Stimulated activated CD4-positive, alpha-beta T cell treated with anti-CD3 and anti-CD28 coated beads, Interleukin-1b, Interleukin-23, amount 100 ng/mL, for 24 hours (primary cell): ENCODE results near the gene FBXL13.

Experiments
- DNase-seq, 4 experiments: peaks; one replicate each; pipeline ENCODE4 v3.0.0-alpha.2; 2020; ENCODE audit warnings: low read depth in 4 of 4, low spot score in 1 of 4

Gene FBXL13

DNA sequence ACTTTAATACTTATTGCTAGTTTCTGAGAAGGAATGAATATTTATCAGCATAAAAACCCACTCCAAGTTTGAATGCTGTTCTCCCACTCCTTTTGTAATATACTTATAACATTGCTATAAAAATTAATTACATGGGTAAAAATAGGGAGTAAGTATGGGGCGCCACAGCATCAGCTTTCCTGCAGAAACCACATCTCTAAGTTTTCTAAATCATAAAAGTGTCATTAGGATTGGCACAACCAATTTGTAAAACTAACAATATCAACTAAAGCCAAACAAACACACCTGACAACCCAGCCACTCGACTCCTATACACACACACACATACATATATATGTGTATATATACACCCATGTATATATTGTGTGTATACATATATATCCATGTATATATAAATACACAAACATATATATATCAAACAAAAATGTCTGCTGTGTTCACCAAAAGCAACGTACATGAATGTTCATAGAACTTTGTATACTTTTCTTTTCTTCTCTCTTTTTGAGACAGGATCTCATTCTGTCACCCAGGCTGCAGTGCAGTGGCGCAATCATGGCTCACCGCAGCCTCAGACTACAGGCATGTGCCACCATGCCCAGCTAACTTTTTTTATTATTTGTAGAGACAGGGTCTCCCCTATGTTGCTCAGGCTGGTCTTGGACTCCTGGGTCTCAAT is 176.6 kb downstream of the FBXL13 start:
- no peak for DNase-seq

DNA sequence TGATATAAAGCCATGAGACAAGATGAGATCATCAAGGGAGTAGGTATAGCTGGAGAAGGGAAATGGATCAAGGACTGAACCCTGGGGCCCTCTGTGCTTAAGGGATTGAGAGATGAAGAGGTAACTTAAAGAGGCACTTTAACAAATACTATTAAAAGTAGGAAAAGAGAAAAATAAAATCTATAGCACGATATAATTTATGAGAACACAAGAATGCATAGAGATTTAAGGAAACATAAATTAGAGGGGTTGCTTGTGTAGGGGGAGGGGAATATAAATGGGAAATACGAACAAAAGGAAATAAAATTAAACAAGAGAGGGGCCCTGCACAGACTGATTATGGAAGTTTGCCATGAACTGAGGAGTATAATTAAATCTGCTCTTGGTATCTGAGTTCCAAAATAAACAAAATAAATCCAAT is 177.4 kb downstream of the FBXL13 start:
- DNase-seq, result no peak

DNA sequence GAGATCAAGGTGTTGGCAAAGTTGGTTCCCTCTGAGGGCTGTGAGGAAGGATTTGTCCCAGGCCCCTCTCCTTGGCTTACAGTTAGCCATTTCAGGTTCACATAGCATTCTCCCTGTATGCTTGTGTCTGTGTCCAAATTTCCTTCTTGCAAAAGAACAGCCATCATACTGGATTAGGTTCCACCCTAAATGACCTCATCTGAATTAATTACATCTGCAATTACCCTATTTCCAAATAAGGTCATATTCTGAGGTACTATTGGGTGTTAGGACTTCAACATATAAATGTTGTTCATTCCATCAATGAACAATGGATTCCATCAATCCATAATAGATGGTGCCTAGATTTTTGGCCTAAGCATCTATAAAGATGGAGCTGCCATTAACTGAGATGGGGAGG is 178.0 kb downstream of the FBXL13 start:
- DNase-seq, result no peak

- DNase-seq, result no peak
These were observed 179.0 kb downstream of the FBXL13 start for GRCh38 chr7:102895602-102896001.

DNA sequence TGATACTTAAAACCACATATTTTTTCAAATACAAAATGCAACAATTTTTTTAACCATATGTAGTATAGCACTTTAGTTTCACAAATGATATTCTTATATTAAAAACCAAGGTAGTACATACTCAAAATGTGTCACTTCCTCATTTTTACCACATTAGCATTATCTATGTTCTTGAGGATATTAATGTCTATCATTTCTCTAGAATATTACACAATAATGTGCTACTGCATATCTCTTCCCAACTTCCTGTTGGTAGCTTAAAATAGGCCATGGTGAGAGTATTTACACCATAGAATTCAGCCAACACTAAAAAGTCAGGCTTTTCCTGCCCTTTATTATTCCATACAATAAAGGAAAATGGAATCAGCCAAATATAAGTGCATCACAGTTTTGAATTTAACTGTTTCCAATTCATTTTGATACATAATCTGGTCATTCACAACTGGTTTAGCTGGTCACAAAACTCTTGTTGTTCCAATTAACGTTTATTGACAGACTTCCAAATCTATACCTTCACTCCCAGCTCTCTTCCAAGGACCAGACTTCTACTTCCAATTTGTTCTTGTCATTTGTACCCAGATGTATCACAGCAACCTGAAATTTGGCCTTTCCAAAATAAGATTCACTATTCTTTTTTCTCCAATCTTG is 181.8 kb downstream of the FBXL13 start:
- DNase-seq, result no peak

GRCh38 chr7:102891693-102892261 is 182.8 kb downstream of the FBXL13 start:
- no peak for DNase-seq

GRCh38 chr7:102890971-102891692 is 183.5 kb downstream of the FBXL13 start:
- no peak for DNase-seq

GRCh38 chr7:102890292-102890970 is 184.2 kb downstream of the FBXL13 start:
- no peak for DNase-seq

DNA sequence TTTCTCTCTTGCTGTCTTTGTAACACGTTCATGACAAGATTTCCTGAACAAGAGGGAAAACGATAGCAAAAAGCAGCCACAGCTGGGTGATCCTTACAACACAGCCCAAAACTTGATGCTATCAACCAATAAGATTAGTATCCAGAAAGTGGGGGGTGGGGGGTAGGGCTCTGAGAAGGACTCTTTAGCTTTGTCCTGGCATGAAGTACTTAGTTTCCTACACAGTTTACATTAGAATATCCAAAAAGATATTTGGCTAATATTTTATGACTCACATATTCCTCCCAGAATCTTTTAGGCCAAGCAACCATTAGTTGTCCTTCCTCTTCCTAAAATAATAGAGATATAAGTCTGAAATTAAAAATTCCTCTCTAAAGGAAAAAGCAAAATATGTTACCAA is 184.7 kb downstream of the FBXL13 start:
- DNase-seq, result no peak

DNA sequence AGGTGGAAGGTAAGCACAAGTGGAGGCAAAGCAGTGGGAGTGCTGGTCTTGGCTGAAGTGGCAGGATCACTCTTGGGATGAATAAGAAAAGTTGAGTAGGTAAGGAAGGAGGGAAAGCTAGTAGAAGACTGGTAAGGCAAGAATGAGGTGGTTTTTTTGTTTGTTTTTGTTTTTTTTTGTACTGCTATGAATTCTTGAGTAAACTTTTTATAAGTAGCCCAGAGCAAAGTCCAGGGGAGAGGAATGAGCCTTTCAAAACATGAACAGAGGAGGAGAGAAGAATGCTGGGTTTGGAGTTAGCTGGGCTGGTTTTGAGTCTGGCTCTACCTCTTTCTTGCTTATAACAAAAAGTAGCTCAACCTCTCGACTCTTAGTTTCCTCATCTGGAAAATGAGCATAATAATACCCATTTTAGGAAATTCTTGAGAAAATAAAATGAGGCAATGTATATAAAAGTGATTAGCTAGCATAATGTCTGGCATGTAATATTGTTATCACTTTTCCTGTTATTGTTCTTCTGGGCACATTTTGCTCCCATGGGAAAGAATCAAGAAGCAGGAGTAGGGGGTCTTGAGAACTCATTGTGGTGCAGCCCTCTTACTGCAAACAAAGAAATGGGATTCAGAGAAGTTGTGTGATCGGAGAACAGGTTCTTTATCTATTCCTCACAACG is 185.9 kb downstream of the FBXL13 start:
- DNase-seq, result no peak

DNA sequence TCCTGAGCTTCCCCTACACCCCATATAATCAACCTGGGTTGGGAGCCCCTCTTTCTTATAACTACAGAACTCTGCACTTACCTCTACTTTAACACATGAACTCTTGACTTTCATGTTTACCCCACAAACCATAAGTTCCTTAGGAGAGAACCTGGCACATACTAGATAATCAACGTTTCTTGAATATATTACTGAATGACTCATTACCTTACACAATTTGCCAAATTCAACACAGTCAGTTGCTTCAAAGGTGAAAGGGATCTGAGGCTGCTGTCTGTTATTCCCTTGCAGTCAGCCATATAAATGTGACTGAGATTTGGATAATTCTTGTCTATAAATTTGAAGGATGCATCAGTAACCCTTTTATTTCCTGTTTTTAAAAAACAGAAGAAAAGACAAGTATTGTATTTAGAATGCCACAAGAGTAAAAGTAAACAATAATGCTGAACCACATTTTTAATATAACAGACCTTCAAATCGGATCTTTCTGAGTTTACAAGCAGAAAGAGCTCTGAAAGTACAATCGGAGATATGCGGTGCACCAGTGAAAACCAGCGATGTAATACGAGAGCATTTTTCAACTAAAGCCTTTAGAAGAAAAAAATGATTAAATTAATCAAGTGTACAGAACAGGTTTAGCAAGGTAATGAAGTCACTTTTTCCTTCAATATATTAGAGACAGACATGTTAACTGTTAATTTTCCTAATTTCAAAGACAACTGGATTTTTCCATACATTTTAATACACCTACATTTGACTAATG is 191.3 kb downstream of the FBXL13 start:
- DNase-seq, result no peak

DNA sequence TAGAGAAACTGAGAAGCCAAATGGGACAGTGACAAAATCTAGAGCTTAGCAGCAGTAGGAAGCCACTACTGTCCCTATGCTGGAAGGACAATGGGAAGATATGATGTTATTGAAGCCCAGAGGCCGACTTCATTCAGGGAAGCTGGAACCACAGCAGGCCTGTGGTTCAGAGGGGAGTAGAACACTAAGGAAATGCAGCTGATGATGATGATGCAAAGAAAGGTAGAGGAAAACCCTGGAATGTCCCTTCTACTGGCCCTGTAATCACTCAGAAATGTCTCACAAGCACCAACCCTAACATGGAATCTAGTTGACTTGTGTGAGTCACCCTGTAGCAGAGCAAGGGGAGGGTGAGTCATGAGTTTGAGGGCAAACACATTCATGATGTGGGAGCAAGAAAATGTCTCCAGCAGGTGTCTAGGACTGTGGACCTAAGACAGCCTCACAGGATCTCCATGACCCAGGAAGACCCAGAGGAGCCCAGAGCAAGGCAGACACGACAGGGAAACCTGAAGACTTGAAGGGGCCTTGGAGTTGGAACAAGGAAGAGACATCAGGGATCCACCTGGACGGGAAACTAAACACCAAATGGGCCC is 198.8 kb downstream of the FBXL13 start:
- peak in 2 of 4 experiments; percentile 5 to 13 for DNase-seq

DNA sequence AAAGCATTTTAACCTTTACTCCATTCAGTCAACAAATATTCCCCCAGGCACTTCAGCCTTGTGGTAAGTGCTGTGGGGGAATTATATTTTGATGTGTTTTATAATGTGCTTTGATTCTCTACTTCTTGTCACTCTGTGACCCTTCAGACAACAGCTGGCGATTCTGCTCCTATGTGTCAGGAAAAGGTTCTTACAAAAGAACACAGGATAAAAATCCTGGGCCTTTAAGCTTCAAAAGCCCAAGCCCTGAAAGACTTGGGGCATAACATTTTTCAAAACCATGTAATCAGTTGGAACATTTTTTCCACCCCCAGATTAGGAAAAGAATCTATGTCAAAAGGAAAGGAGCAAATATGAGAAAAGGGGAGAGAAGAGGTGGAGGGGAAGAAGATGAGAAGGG is 199.6 kb downstream of the FBXL13 start:
- DNase-seq, result no peak

GRCh38 chr7:102874166-102874829 is 200.3 kb downstream of the FBXL13 start:
- peak in 1 of 4 experiments; percentile 3 for DNase-seq

DNA sequence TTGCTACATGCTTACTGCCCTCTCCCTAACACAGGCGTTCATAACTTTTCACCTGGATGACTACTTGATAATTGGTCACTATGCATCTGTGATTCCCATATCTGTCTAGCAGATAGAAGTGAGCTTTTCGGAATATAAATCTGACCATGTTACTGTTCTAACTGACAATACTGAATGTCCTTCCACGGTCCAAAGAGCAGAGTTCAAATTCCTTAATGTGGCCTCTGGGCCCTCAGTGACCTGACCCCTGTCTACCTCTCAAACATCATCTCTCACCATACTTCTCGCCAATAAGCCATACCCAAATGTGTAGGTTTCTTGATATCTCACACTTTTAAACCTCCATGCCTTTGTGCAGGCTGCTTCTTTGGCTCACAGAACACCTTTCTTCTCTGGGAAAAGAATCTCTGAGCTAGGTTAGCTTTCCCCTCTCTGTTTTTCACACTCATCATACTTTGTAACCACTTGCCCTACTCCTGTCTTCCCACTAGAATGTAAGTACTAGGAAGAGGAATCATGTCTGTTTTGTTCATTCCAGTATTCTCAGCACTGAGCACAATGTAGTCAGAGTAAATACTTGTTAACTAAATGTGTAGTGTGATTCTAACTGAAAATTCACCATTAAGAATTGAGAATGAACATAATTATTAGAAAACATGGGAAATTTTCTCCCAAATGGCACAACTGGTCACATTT is 201.0 kb downstream of the FBXL13 start:
- DNase-seq, result no peak

- DNase-seq, result no peak
These were observed 202.1 kb downstream of the FBXL13 start for GRCh38 chr7:102872460-102872859.

DNA sequence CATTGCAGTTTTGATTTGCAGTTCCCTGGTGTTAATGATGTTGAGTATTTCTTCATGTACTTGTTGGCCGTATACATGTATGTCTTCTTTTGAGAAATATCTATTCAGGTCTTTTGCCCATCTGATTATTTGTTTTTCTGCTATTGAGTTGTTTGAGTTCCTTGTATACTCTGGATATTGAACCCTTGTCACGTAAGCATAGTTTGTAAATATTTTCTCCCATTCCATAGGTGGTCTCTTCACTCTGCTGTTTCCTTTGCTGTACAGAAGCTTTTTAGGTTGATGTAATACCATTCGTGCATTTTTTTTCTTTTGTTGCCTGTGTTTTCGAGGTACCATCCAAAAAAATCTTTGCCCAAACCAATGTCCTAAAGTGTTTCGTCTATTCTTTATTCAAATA is 205.4 kb downstream of the FBXL13 start:
- DNase-seq, result no peak

DNA sequence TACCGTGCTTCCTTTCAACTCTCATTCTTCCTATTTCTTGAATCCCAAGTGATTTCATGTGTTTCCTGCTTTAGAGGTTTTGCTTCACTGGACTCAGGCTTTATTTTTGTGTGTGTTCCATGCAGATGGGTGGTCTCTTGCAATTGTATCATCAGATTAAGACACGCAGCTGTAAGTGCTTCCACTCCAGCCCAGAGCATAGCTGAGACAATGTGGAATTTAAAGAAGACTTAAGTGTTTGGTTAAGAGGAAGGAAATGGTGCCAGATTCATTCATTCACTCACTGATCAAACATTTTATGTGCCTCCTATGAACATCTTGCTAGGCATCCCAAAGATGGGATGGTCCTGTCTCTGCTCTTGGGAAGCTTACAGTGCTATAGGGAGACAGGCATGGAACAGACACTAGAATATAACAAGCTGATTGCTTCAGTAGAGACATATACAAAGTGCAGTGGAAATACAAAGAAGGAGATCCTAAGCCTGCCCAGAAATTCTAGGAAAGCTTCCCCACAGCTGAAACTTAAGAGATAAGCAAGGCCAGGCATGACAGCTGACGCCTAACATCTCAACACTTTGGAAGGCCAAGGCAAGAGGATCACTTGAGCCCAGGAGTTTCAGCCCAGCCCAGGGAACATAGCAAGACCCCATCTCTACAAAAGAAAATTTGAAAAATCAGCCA is 207.9 kb downstream of the FBXL13 start:
- DNase-seq, result no peak
